Fibroblast of skin of right quadriceps (primary cell): ENCODE data around the gene GPALPP1.

ENCODE experiments used
- DNase-seq: peaks from one replicate; pipeline ENCODE4 v3.0.0-alpha.2; 2013

GPALPP1 gene

GRCh38 chr13:45064889-45065288, 75.6 kb downstream of the GPALPP1 start:
- DNase-seq: no peak

GRCh38 chr13:45068036-45069001, 79.0 kb downstream of the GPALPP1 start:
- DNase-seq: no peak

- DNase-seq: no peak
These were observed 84.5 kb downstream of the GPALPP1 start for GRCh38 chr13:45073809-45074208.

GRCh38 chr13:45074721-45075120, 85.4 kb downstream of the GPALPP1 start:
- DNase-seq: no peak

- DNase-seq: no peak
These were observed 88.7 kb downstream of the GPALPP1 start for GRCh38 chr13:45078003-45078402.
